Stimulated activated CD8-positive, alpha-beta memory T cell treated with anti-CD3 and anti-CD28 coated beads, Interleukin-7, amount 100 ng/mL, for 4 hours (primary cell): ENCODE results near the gene IL37.
"Not testable (repeated sequence)": the region's sequence is repeated elsewhere in the genome, so short reads cannot be mapped to it uniquely, and the experiment has no call there.

Source experiments
- DNase-seq, 2 donors: peaks; one replicate each; pipeline ENCODE4 v3.0.0-alpha.2; 2020; ENCODE audit warnings: low read depth in 2 of 2

Gene IL37

DNA sequence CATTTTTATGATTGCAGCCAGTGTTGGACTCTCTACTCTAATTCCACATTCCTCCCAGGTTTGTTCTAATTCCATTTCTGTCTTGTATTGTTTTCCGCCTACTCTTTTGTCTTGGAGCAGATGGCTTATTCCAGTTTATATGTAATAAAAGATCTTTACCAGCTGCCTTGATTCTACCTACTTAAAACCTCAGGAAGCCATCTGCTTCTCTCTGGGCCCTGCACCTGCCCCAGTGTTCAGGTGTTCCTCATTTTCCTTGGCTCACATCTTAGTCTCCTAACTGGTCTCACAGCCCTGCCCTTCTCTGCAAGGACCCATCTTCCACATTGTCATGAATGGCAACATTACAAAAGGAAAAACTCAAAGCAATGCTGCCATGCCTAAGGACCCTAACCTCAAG lies 21.0 kb upstream of the IL37 start:
- DNase-seq, result no peak

DNA sequence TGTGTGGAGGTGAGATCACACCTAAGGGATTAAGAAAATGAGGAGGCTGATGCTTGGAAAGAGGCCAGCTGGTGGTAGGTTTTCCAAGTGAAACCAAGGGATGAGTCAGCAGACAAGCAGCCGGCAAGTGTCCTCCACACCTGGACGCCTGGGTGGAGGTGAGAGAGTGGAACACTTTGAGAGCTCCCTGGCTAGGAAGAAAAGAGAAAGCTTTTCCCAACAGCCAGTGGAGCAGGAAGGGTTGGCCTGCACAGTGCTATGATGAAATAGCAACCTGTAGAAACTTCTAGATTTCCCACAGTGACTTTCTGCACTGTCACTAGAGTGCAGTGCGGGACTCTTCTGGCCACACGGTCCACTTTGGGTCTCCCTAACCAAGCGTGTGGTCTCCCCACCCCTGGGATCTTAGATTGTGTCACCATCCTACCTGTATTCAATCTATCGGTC lies 19.6 kb upstream of the IL37 start:
- DNase-seq, result no peak

DNA sequence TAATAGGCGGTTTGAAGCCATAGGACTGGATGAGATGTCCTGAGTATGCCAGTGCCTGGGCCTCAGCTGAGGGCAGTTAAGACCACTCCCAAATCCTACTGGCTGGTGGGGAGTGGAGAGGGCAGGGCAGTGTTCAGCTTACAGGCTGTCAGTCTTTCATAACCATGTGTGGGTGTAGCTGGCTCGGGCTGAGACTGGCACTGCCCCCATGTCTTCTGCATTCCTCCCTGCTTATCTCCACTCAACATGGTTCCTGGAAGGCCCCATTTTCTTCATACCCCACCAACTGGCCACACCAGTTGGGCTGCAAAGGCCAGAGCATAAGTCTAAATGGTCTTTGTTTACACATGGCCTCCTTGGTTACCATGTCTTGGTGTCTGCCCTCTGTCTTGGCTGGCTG lies 17.2 kb upstream of the IL37 start:
- DNase-seq, result no peak

DNA sequence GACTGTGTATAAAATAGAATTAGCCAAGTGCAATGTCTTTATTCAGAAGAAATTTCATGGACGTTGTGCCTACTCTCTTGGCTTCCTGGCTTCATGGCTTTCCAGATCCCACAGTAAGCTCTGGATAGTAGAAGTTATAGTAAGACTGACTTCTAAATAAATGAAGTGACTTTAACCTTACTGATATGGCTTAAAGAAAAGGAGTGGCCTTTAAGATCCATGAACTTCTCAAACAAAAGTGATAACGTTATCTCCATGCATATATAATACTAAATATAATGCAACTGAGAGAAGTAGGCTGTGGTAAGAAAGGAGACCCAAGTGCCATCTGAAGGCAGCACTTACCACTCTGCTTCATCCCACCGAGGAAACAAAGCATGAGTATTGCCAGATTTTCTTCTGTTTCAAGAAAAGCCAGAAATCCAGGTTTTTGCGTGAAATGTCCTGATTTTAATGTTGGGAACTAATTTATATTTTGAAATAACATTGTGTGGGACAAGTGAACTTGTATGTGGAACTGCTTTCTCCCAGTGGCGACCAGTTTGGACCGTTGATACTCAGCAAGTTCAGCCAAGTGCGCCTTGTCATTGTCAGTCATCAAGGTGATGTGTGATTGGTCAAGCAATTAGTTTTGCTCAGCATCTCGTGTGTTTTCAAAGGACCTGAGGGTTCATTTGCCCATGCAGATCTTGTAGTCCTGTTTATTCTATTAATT lies 13.9 kb upstream of the IL37 start:
- no peak for DNase-seq

DNA sequence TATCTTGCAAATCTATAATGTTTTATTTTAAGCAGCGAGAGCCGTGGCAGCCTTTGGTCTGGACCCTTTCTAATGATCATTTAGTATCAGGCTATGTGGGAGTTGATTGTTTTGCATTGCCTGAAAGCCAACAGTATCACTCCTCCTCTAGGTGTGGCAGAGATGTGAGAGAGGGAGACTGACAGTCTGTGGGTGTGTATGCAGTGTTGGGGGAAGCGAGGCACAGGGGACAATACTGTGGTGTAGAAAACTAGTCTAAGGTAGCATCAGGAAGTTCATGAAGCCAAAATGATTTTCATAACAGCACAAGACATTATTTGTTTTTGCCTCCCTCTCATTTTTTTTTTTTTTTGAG lies 13.4 kb upstream of the IL37 start:
- no peak for DNase-seq

DNA sequence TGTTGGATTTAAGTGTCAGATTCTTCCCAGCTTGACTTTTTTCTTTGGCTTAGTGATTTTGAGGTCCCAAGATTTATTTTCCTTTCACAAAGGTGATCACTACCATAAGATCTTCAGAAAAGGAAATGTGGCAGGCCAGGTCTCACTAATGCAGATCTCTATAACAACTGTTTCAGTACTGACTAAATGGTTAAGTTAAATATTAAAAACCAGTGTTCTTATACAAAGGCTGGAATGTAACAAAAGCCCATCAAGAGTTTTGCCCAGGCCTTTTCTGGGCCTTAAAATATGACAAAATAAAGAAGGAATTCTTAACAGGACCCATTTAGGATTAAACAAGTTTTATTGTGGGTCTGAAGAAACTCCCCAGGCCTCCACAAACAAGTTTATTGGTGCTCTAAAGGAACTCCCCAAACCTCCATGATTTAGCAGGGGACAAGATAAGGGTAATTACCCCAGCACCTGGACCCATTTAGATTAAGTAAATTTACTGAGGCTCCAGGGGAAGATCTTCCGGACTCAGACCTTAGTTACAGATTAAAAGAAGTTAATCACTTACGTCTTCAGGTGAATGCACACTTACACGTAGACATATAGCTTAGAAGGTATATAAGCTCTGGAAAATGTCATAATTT lies 9.4 kb upstream of the IL37 start:
- DNase-seq, result not testable (repeated sequence)

DNA sequence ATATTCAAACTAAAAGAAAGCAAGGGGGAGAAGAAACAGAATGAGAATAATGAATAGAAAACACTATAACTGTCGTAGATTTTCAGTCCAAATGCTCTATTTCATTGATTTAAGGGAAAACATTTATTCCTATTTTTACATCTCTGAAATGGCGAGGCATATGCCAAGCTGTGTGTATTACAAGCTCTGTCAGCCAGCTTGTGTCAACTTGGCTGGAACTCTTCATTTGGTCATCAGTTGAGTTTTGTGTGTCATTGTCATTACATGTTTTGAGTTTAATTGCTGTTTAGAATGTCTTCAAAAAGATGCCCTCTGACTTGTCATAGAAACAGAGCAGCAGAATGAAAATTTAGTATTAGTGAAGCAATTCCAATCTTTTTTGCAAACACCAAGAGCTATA lies 8.1 kb upstream of the IL37 start:
- no peak for DNase-seq

DNA sequence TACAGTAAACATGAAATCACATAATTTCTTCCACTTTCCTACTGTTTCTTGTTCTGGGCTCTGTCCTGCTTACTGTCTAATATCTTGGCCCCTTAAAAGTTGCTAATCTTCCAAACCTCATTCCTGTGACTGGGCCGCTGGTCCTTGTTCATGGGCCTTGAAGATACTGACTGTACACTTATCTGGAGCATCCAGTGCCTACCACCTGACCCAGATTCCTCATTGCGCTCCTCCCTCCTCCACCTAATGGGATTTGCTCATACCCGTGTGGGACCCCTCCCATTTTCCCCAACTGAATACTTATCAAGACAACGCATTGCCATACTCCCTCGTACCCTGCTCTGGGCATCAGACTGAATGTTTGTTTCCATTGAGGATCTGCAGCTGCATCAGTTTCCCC lies 6.1 kb upstream of the IL37 start:
- DNase-seq, result no peak

DNA sequence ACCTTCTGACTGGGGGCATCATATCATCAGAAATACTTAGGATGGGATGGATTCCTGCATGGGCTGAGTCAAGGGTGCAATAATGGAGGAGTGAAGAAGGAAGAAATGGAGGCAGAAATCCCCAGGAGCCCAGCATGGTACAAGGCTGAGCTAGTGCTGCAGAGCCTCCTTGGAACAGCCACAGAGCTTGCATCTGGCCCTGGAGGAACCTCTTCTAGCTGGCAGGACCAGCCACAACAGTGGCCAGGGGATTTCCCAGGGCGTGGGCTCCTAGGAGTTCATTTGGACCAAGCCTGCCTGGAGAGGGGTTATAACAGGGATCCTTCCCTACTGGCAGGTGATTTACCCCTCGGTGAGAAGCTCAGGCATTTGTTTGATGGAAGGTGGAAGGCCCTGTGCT lies 4.7 kb upstream of the IL37 start:
- DNase-seq, result no peak

DNA sequence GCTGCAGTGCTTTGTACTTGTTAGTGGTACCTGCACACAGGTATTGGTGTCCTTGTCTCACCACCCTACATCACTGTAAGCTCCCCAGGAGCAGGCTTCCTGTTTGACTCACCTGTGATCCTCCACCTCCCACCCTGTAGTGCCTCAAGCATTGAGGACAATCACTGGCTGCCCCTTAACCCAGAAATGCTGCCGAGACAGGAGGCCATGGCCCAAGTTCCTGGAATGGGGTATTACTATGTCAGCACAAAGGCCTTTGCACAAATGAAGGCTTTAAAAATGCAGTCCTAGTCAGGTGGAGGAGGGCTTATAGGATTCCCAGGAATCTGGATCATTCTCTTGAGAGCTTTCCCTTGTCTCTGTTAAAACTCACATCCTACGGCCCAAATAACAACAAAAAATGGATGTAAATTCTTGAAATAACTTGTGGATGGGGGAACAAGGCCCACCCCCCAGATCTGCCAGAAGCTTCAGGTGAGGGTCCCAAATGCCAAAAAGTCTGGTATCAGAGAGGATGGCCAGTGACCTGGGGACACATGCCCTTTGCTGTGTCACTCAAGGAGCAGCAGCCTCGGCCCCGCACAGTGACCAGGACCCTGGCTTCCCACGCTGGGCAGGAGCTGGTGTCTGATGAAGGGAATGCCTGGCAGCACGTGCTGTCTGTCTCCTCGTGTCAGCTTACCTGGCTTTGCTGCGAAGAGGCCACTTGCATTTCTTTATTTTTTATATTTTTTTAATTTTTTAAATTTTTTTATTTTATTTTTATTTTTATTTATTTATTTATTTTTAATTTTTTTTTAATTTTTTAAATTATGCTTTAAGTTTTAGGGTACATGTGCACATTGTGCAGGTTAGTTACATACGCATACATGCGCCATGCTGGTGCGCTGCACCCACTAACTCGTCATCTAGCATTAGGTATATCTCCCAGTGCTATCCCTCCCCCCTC lies 3.7 kb upstream of the IL37 start:
- DNase-seq, result no peak

DNA sequence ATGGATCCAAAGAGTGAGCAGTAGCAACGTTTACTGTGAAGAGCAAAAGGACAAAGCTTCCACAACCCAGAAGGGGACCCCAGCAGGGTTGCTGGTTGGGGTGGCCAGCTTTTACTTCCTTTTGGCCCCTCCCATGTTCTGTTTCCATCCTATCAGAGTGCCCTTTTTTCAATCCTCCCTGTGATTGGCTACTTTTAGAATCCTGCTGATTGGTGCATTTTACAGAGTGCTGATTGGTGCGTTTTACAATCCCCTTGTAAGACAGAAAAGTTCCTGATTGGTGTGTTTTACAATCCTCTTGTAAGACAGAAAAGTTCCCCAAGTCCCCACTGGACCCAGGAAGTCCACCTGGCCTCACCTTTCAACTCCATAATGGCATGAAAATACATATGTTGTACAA lies 2.4 kb upstream of the IL37 start:
- DNase-seq, result not testable (repeated sequence)

DNA sequence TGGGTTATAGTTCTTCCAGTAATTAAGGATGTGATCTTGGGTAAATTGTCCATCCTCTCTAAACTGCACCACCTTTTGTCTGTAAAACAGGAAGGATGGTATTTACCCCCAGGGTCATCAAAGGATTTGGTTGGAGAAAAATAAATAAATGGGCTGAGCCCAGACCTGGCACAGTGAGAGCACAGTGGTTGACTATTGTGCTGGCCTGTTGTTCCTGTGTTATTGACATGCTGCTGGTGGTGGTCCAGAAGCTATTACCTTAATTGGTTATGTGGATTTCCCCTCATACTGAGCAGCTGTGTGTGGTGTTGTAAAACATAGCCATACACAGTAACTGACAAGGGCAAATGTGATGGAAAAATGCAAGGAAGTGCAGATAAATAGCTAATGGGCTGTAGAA lies 746 bp upstream of the IL37 start:
- DNase-seq, result no peak

DNA sequence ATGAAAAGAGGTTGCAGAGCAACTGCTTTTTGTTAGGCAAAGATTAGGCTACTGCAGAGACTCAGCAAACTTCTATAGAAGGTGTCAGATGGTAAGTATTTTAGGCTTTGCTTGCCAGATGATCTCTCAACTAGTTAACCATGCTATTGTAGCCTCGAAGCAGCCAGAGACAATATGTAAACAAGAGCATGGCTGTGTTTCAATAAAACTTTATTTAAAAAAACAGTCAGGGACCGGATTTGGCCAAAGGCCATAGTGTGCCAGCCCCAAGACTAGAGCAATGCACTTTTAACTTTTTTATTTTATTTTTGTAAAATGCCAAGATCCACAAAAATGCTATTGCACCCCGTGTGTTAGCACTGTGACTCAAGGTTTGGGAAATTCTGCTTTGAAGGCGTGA lies 1.4 kb downstream of the IL37 start:
- DNase-seq, result no peak

DNA sequence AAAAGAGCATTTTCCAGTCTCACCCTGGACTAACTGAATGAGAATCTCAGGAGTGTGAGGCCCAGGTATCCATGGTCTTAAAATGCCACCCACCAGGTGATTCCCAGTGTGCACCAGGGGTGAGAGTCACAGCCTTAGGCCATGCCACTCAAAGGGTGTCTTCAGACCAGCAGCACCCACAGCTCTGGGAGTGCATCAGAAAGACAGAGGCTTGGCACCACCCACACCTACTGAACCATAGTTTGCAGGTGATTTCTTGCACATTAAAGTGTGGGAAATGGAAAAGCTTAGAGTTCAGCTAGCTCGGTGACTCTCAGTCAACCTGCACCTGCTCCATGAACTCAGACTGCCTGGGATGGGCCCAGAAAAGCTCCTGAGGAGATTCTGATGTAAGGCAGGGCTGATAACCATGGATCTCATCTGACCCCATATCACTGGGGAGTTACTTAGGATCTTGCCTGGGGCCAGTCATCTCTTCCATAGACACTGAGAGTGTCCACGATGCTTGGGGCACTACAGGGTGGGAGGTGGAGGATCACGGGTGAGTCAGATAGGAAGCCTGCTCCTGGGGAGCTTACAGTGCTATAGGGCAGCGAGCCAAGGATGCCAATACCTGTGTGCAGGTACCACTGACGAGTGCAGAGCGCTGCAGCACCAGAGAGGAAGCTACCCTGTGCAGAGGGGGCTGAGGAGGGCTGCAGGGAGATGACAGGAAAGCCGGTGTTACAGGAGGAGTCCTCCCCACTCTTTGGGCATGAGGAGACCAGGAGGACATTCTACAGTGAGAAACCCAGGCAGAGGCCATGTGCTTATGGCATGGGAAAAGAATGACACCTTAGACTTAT lies 4.6 kb downstream of the IL37 start:
- DNase-seq, result no peak

DNA sequence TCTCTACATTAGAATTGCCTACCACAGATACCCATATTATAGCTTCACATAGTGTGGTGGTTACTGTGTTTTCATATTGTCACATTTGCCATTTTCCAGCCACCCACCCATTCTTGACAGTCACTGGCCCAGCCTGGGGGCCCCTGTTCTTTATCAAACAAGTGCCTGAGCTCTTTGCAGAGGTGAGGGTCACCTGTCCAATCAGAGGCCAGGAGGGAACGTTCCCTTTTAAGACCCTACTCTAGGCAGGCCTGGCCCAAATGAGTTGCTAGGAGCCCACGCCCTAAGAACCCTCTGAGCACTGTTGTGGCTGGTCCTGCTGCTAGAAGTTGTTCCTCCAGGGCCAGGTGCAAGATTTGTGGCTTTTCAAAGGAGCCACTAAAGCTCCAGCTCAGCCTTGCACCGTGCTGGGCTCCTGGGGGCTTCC lies 5.2 kb downstream of the IL37 start:
- DNase-seq, result no peak

DNA sequence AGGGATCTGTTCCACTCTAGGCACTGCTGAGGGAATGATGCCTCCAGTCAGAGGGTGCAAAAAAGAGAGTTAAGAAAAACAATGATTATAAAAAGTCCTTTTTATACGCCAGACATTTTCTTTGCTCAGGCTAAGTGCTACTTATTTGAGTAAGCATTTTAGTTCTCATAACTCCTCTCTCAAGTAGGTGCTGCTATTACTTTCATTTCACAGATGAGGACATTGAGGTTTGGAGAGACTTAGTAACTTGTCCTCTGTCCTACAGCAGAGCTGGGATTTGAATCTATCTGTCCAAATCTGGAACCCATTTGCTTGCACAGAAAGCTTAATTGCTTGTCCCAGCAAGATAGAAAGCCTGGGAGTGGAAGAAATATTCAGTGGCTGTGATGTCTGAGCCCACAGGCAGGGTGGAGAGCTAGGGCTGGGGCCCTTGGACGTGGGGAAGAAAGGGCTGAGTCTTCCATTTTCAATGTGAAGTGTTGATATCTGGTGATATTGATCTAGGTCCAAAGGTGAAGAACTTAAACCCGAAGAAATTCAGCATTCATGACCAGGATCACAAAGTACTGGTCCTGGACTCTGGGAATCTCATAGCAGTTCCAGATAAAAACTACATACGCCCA lies 5.8 kb downstream of the IL37 start:
- DNase-seq, result no peak

DNA sequence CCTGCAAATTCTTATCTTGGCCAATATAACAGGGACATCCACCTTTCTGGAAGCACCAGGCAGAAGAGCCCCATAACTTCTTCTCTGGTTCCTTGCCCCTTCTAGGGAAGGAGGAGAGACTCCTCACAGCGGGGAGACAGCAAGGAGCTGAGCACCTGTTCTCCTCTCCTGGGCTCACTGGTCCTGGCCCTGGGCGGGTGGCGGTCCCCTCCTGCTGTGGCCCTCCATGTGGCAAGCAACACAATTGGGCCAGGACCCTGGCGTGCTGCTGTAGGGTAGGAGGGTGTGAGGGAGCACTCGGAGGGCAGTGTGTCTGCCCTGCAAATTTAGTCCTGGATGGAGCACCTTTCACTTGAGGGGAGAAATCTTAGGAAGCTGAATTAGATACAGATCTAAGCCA lies 6.9 kb downstream of the IL37 start:
- DNase-seq, result no peak

DNA sequence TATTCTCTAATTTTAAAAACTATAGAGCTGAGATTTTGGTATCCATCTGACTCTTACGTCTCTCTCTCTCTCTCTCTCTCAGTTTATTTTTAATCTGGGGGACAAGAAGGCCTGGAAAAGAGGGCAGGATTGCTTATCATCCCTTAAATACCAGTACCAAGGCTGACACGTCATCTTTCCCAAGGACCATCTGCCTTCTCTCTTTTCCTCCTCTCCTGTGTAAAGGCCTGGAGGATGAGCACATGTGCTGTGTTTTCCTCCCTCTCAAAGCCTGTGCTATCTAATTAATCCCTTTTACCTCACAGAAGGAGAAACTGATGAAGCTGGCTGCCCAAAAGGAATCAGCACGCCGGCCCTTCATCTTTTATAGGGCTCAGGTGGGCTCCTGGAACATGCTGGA lies 7.3 kb downstream of the IL37 start:
- DNase-seq, result no peak

DNA sequence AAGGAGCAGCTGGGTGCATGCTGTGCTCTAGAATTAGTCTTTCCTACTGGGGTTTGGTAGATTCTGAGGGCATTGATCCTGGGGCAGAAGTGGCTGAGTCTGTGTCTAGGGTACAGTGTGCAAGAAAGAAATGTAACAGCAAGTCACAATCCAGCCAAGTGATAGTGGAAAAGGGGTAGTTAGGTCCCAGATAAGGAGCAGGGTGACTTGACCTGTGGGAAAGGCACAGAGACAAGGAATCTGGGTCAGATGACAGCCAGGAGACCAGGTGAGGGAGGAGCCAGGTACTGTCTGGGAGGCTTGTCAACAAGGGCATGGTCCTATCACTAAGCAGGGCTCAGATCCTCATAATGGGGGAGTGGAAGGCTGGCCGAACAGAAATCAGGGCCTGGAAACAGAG lies 8.1 kb downstream of the IL37 start:
- DNase-seq, result no peak

DNA sequence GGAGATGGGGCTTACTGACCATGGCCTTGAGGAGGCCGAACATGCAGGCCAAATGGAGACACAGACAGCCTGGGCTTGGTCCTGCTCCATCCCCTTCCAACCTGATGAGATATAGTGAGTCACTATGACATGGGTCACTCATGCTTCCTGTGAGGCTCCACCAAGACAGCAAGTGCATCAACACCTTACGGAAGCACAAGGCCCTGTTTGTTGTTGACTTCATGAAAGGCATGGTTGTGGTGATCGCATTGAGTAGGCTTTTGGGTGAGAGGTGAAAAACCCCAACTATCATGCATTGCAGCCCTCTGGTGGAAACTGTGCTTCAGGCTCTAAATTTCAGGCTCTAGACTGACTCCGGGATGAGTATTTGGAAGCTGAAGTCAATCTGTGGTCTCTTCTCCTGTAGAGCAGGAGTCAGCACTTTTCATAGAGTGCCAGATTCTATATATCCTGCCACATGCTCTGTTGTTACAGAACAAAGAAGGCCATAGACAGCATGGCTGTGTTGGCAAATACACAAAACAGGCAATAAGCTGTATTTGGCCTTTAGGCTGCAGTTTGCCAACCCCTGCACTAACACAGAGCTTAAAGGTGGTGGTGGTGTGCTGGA lies 10.1 kb downstream of the IL37 start:
- DNase-seq, result no peak

DNA sequence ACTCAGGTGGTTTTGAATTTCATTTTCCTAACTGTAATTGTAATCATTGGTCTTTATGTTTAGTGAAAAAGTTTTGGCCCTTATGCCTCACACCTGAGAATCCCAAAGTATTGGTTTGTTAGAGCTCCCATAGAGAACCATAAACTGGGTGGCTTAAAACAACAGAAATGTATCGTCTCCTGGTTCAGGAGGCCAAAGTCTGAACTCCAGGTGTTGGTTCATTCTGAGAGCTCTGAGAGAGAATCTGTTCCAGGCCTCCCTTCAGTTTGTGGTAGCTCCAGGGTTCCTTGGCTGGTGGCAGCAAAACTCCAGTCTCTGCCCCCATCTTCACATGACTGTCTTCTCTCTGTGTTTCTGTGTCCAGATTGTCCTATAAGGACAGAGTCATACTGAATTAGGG lies 11.0 kb downstream of the IL37 start:
- no peak for DNase-seq
